Activated naive CD4-positive, alpha-beta T cell treated with anti-CD3 and anti-CD28 coated beads for 36 hours (primary cell): ENCODE data around the gene ZNF511. TPM values are rescaled to one million over a fixed set of nuclear protein-coding genes. Genes with fewer than 3 reads are reported as not detected.

Experiments
- CTCF ChIA-PET: fragments of 350-600 bp; sonication (Branson Sonifier 250); formaldehyde crosslinking; loops from one replicate; lab custom pipeline; 2021; ENCODE audit warnings: antibody characterized with exemption; lab: Charles Lee
- DNase-seq: peaks from one replicate; pipeline ENCODE4 v3.0.0-alpha.2; 2020
- H3K27ac Mint-ChIP-seq: one replicate; pipeline ENCODE4 v1.8.0; 2021; ENCODE audit warnings: mild to moderate bottlenecking, mixed read lengths
- H3K27me3 Mint-ChIP-seq: one replicate; pipeline ENCODE4 v1.8.0; 2021; ENCODE audit warnings: low read depth, mixed read lengths
- H3K36me3 Mint-ChIP-seq: one replicate; pipeline ENCODE4 v1.8.0; 2021; ENCODE audit warnings: low read depth, mixed read lengths
- H3K4me1 Mint-ChIP-seq: one replicate; pipeline ENCODE4 v1.8.0; 2021; ENCODE audit warnings: low read depth, mixed read lengths
- H3K4me3 Mint-ChIP-seq: one replicate; pipeline ENCODE4 v1.8.0; 2021; ENCODE audit warnings: mild to moderate bottlenecking, moderate library complexity, mixed read lengths
- H3K9me3 Mint-ChIP-seq: one replicate; pipeline ENCODE4 v1.8.0; 2021; ENCODE audit warnings: mixed read lengths
- intact Hi-C: fragments of 100-400 bp; cut with micrococcal nuclease; formaldehyde crosslinking; loops from one replicate; pipeline ENCODE4 v1.15.1; 2023
- total RNA-seq, 2 experiments: library from RNA; stranded (reverse); gene quantifications; one replicate each; pipeline ENCODE4 v1.2.3, GENCODE V29; 2021

The ZNF511 gene
- total RNA-seq, 2 experiments from 2014 or later, result 37.1 to 39.4 TPM

DNA sequence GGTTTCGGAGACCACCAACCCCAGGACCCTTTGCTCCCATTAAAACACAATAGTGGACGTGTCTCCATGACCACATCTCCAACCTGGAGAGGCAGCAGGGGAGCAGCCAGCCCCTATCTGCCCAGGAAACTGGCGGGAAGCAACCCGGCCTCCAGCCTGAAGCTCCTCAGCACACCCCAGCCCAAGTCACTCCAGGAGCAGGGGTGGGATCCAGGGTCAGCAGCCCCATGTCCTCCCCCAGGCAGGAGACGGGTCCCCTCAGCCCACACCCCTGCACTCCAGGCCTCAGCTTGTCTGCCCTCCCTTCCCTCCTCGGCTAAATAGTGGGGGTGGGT lies 32.6 kb upstream of the ZNF511 start:
- intact Hi-C loops, result loop anchor here (5.0 kb wide), 2 partner anchors 314 to 344 kb away; no protein-coding TSS in a partner anchor
- Mint-ChIP-seq H3K36me3 (peaks cover 11% of the 10 kb centered on the region), H3K9me3 (no peaks in the 10 kb centered on the region), H3K27ac (peak overlapping the region; percentile 91), H3K4me3 (peak overlapping the region; percentile 86), H3K27me3 (no peaks in the 10 kb centered on the region), H3K4me1 (peaks cover 23% of the 10 kb centered on the region)
- CTCF ChIA-PET, result interaction anchor here (0.6 to 1.7 kb wide), 6 partner anchors 11 to 133 kb away, joined by 4 to 9 read pairs (median 6); no protein-coding TSS in a partner anchor
- no peak for DNase-seq

DNA sequence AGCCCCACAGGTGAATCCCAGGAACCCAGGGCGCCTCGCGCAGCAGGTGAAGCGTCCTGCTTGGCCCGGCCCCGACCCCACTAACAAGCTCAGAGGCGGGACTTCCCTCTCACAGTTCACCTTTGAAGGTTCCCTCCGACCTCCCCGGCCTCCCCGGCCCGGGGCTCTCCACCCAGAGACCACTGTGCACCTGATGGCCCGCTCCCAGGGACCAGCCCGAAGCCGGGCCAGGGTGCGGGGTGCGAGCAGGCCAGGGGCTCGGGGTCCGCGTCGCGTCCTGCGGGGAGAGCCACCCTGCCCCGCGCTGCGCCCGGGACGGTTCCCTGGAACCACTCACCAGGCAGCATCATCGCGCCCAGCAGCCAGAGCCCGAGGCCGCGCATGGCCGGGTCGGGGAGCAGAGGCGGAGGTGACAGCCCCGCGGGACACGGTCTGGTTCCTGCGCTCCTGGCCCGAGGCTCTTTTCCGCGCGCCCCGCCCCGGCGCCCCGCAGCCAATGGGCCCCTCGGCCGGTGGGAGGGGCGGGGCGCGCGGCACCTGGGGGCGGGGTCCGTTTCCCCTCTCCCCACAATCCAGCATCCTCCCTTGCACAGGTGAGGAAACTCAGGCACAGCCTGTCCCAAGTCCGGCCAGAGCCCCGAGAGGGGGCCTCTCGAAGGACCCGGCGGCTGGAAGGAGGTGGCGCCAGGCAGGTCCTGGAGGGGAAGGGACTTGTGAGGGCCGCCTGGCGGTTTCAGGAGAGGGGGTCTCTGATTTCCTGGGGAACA lies 32.1 kb upstream of the ZNF511 start, which contains the start of gene ADAM8:
TSS of gene ADAM8 (minus strand) at position 434 of the 767 bp plus-strand sequence. CDS start at position 383, 51 bp downstream.
- H3K36me3 Mint-ChIP-seq, result peaks cover 11% of the 10 kb centered on the region
- intact Hi-C loops, result loop anchor here (5.0 kb wide), 2 partner anchors 314 to 344 kb away; no protein-coding TSS in a partner anchor
- H3K27ac Mint-ChIP-seq, result peak within 1 kb of the TSS; percentile 91
- no peaks in the 10 kb centered on the region for H3K27me3 Mint-ChIP-seq
- DNase-seq, result peak; percentile 77
- peaks cover 23% of the 10 kb centered on the region for H3K4me1 Mint-ChIP-seq
- H3K4me3 Mint-ChIP-seq, result peak within 1 kb of the TSS; percentile 86
- CTCF ChIA-PET, result interaction anchor here (0.6 to 1.7 kb wide), 5 partner anchors 11 to 133 kb away, joined by 3 to 8 read pairs (median 4); no protein-coding TSS in a partner anchor
- H3K9me3 Mint-ChIP-seq, result no peaks in the 10 kb centered on the region

DNA sequence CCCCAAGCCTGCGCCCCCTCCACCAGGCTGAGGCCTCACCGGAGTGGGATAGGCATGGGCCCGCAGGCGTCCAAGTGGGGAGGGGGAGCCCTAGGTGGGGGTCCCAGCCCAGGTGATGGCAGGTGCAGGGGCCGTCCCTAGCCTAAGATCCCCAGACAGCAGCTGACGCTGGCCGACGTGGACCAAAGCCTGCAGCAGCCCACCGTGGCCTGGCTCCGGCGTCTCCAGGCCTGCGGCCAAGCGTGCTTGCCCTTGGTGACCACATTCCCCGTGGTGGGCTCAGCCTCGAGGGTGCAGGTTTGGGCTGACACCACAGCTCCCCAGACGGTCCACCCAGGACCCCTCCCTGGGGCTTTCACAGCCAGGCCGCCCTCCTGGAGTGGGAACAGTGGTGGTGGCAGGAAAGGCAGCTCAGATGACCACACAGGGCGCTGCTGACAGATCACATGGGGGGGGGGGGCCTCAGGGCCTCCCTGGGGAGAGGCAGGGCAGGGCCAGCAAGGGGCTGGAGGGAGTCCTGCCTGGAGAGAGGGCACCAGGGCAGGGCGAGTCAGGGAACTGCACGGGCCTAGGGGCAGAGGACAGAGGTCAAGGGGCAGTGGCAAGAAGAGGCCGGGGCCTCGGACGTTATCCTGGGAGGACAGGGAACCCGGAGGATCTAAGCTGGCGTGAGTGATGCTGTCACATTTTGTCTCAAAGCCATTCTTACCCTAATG lies 31.3 kb upstream of the ZNF511 start:
- intact Hi-C loops, result loop anchor here (5.0 kb wide), 2 partner anchors 315 to 345 kb away; no protein-coding TSS in a partner anchor
- no peak overlapping the region for H3K27ac Mint-ChIP-seq
- no peak for DNase-seq
- CTCF ChIA-PET, result interaction anchor here (0.7 to 1.6 kb wide), 3 partner anchors 20 to 134 kb away, joined by 3 to 4 read pairs (median 4); no protein-coding TSS in a partner anchor
- H3K27me3 Mint-ChIP-seq, result no peaks in the 10 kb centered on the region
- H3K4me3 Mint-ChIP-seq, result peak overlapping the region; percentile 32
- H3K9me3 Mint-ChIP-seq, result no peaks in the 10 kb centered on the region
- peaks cover 7% of the 10 kb centered on the region for H3K36me3 Mint-ChIP-seq
- peaks cover 23% of the 10 kb centered on the region for H3K4me1 Mint-ChIP-seq

DNA sequence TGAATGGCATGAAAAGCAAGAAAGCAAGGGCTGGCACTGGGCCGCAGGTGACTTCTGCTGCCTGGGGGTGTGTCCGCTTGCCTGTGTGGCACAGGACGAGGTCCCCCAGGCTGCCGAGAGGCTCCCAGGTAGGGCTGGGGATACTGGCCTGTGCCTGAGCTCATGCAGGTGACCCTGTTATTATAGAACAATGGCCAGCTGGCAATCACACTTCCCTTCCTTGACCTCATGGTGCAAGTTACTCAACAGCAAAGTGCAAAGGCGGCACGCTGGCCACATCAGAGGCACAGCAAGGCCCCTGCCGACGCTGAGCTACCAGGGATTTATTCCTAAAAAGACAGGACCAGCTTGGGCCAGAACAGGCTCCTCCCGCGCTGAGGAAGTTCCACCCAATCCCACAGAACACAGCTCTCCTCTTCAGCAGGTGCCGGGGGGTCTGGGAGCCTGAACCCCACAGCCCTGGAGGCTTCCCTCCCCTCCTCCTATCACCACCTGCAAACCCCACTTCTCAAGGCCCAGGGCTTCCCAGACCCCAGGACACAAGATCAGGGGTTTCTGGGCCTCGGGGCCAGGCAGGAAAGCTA lies 30.6 kb upstream of the ZNF511 start:
- CTCF ChIA-PET, result interaction anchor here (1.0 to 2.8 kb wide), 4 partner anchors 20 to 135 kb away, joined by 3 to 7 read pairs (median 4); no protein-coding TSS in a partner anchor

DNA sequence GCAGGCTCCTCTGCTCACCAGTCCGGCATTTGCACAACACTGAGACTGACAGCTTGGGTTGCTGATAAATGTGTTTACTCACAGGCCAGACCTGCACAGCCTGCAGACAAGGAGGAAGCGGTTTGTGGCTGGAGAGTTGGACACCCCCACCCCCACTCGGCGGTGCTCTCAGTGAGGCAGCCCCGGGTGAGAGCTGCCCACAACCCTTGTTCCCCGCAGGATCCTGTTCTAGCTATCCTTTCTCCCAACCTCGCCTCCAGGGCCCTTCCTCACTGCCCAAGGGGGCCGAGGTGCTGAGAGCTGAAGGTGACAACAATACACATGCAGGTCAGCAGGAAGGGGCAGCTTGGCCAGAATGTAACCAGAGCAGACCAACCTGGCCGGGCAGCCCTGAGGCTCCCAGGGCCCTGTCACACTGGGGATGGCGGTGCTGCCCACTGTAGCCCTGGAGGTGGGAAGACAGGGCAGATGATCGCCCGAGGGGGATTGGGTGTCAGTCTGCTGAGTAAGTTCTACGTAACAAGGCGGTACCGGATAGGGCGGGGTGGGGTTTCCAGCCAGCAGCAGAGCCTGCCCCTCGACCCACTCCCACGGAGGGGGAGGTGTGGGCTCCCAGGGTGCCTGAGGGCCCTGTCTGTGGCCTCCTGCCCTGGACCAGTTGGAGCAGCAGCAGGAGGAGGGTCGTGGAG lies 30.0 kb upstream of the ZNF511 start:
- CTCF ChIA-PET, result interaction anchor here (1.0 to 2.8 kb wide), 4 partner anchors 21 to 135 kb away, joined by 3 to 7 read pairs (median 4); no protein-coding TSS in a partner anchor
- Mint-ChIP-seq H3K9me3 (no peaks in the 10 kb centered on the region), H3K4me1 (peaks cover 23% of the 10 kb centered on the region), H3K36me3 (peaks cover 10% of the 10 kb centered on the region), H3K27ac (peak overlapping the region; percentile 19), H3K27me3 (no peaks in the 10 kb centered on the region), H3K4me3 (no peak overlapping the region)
- intact Hi-C loops, result loop anchor here (5.0 kb wide), 2 partner anchors 316 to 346 kb away; no protein-coding TSS in a partner anchor
- DNase-seq, result no peak

More for the DNA sequence above, 30.6 kb upstream of the ZNF511 start:
- H3K4me1 Mint-ChIP-seq, result peaks cover 23% of the 10 kb centered on the region
- no peaks in the 10 kb centered on the region for H3K27me3 Mint-ChIP-seq
- DNase-seq, result no peak
- intact Hi-C loops, result loop anchor here (5.0 kb wide), 2 partner anchors 316 to 346 kb away; no protein-coding TSS in a partner anchor
- peak overlapping the region; percentile 19 for H3K27ac Mint-ChIP-seq
- H3K4me3 Mint-ChIP-seq, result no peak overlapping the region
- peaks cover 7% of the 10 kb centered on the region for H3K36me3 Mint-ChIP-seq
- no peaks in the 10 kb centered on the region for H3K9me3 Mint-ChIP-seq

DNA sequence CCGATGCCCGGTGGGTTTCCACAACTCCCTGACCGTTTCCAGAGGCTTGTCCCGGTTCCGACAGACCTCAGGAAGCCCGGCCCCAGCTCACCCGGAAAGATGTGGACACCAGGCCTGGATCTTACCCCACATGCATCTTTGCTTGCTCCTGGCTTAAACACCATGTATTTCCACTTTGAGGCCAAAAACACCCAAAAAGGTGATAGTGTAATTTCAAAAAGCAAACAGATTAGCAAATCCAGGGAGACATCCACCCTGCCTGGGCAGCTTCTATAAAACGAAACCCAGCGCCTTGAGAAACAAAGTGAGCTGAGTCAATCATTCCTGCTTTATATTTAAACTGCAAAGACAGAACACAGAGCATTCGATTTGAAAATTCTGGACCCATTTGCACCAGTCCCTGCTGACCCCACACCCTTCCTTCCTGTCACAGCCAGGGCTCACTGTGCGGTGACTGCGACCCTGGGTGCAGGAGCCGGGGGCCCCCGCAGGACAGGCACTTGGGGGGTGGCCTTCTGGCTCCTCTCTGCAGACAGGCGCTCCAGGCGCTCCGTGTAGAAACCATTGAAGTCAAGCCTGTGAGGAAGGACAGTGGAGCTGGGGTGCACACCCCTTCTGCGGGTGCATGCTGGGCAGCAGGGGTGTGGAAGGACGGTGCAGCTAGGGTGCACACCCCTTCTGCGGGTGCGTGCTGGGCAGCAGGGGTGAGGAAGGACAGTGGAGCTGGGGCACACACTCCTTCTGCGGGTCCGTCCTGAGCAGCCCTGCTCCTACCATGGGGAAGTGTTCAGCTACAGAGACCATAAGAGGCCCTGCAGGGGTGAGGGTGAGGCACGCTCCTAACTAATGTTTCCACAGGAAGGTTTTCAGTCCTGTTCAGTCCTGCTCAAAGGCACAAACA lies 29.1 kb upstream of the ZNF511 start:
- Mint-ChIP-seq H3K9me3 (no peaks in the 10 kb centered on the region), H3K4me1 (peaks cover 23% of the 10 kb centered on the region), H3K4me3 (no peak overlapping the region), H3K27ac (no peak overlapping the region), H3K36me3 (peaks cover 11% of the 10 kb centered on the region), H3K27me3 (no peaks in the 10 kb centered on the region)
- no peak for DNase-seq
- intact Hi-C loops, result loop anchor here (5.0 kb wide), 2 partner anchors 317 to 347 kb away; no protein-coding TSS in a partner anchor
- CTCF ChIA-PET, result interaction anchor here (0.6 to 2.8 kb wide), 3 partner anchors 15 to 28 kb away, joined by 3 to 7 read pairs (median 4); no protein-coding TSS in a partner anchor

DNA sequence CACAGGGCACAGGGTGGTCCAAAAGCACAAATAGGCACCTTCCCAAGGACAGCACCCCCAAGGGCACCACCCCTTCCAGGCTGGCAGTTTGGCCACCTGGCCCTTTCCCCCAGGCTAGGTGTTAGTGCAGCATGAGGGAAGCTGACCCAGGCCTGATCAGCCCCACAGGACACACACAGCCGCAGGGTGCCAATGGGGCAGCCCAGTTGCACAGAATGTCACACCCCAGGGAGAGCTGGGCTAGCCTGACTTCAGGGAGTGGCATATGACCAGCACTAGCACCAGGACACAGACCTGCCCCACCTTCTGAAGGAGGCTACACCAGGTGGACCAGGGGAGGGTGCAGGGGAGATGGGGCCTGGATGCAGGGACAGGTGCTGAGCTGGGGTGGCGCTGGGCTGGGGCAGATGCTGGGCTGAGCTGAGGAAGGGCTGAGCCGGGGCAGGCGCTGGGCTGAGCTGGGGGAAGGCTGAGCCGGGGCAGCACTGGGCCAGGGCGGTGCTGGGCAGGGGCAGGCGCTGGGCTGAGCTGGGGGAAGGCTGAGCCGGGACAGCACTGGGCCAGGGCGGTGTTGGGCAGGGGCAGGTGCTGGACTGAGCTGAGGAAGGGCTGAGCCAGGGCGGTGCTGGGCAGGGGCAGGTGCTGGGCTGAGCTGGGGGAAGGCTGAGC lies 28.2 kb upstream of the ZNF511 start:
- no peak overlapping the region for H3K4me3 Mint-ChIP-seq
- H3K27me3 Mint-ChIP-seq, result no peaks in the 10 kb centered on the region
- intact Hi-C loops, result no loop called here
- peaks cover 10% of the 10 kb centered on the region for H3K36me3 Mint-ChIP-seq
- no peak overlapping the region for H3K27ac Mint-ChIP-seq
- no peak for DNase-seq
- no peaks in the 10 kb centered on the region for H3K9me3 Mint-ChIP-seq
- H3K4me1 Mint-ChIP-seq, result peaks cover 20% of the 10 kb centered on the region
- CTCF ChIA-PET, result interaction anchor here (0.6 to 2.8 kb wide), 3 partner anchors 16 to 298 kb away, joined by 3 to 7 read pairs (median 3); no protein-coding TSS in a partner anchor

DNA sequence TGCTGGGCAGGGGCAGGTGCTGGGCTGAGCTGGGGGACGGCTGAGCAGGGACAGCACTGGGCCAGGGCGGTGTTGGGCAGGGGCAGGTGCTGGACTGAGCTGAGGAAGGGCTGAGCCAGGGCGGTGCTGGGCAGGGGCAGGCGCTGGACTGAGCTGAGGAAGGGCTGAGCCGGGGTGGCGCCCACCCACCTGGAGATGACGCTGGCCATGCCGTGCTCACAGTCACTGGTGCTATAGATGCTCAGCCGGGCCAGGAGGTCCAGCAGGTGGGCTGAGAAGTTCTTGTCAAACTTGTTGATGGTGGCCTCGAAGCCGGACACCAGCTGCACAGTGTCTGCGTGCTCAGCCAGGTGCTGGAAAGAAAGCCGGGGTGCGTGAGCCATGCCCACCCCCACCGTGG lies 27.6 kb upstream of the ZNF511 start:
- H3K27ac Mint-ChIP-seq, result no peak overlapping the region
- H3K4me3 Mint-ChIP-seq, result no peak overlapping the region
- intact Hi-C loops, result no loop called here
- H3K9me3 Mint-ChIP-seq, result no peaks in the 10 kb centered on the region
- H3K4me1 Mint-ChIP-seq, result peaks cover 17% of the 10 kb centered on the region
- CTCF ChIA-PET, result interaction anchor here (0.6 kb wide), 1 partner anchor 299 kb away, joined by 3 read pairs; no protein-coding TSS in a partner anchor
- H3K36me3 Mint-ChIP-seq, result peaks cover 15% of the 10 kb centered on the region
- DNase-seq, result no peak
- H3K27me3 Mint-ChIP-seq, result no peaks in the 10 kb centered on the region

DNA sequence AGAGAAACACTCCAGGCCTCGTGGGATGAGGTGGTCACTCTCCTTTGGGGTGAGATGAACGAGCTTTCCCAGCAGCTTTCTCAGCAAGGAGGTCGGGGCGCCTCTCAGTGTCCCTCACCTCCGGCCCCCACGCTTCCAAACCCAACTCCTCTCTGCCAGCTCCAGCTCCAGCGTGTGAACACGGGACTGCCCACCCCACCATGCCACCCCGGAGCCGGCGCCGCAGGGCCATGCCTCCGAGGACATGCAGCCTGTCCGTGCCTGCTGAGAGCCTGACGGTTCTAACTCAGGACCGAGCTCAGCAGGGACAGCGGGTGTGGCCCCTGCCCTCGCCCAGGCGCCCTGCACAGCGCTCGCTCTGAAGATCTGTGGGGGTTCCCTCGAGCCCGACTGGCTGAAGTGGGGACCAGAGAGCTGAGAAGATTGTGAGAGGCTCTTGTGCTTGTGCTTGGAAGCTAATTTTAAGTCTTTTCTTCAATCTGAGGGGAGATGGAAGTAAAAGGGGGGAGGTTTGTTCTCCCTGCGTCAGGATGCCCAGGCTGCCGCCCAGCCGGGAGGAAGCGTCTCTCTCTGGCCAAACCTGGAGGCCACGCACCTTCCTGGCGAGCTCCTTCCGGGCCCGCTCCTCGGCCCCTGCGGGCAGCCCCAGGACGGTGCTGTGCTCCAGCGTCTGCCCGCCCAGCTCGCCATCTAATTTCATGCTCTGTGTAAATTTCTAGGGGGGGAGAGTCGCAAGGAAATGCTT lies 26.9 kb upstream of the ZNF511 start:
- CTCF ChIA-PET, result interaction anchor here (1.9 kb wide), 1 partner anchor 26 kb away, joined by 9 read pairs; no protein-coding TSS in a partner anchor
- no peaks in the 10 kb centered on the region for H3K27me3 Mint-ChIP-seq
- H3K27ac Mint-ChIP-seq, result no peak overlapping the region
- DNase-seq, result no peak
- intact Hi-C loops, result no loop called here
- peaks cover 17% of the 10 kb centered on the region for H3K4me1 Mint-ChIP-seq
- no peak overlapping the region for H3K4me3 Mint-ChIP-seq
- H3K36me3 Mint-ChIP-seq, result peaks cover 19% of the 10 kb centered on the region
- H3K9me3 Mint-ChIP-seq, result no peaks in the 10 kb centered on the region
